Stimulated activated CD8-positive, alpha-beta memory T cell treated with anti-CD3 and anti-CD28 coated beads, Interleukin-7, amount 100 ng/mL, for 4 hours (primary cell): ENCODE data around the gene STK40.
A peak's percentile ranks its signal among the peaks of the same experiment; 100 is the strongest.

Experiments
- DNase-seq, 2 donors: peaks; one replicate each; pipeline ENCODE4 v3.0.0-alpha.2; 2020; ENCODE audit warnings: low read depth in 2 of 2

Gene STK40

DNA sequence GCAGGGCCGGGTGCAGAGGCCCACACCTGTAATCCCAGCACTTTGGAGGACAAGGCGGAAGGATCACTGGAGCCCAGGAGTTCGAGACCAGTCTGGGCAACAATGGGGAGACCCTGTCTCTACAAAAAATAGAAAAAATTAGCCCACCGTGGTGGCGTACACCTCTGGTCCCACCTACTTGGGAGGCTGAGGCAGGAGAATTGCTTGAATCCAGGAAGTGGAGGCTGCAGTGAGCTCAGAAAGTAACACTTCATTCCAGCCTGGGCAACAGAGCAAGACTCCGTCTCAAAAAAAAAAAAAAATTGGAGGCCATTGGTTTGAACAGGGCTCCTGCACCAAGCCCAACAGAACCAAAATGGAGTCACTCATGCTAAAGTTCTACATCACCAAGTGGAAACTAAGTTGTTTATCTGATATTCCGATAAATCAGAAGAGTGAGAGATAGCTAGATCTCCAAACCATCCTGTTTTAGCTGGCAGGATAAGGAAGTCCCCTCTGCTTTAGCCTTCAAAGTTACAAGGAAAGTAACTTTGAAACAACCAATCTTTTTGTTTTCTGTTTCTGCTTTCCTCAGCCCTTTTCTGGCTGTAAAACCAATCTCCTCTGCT is 12.8 kb upstream of the STK40 start:
- no peak for DNase-seq

DNA sequence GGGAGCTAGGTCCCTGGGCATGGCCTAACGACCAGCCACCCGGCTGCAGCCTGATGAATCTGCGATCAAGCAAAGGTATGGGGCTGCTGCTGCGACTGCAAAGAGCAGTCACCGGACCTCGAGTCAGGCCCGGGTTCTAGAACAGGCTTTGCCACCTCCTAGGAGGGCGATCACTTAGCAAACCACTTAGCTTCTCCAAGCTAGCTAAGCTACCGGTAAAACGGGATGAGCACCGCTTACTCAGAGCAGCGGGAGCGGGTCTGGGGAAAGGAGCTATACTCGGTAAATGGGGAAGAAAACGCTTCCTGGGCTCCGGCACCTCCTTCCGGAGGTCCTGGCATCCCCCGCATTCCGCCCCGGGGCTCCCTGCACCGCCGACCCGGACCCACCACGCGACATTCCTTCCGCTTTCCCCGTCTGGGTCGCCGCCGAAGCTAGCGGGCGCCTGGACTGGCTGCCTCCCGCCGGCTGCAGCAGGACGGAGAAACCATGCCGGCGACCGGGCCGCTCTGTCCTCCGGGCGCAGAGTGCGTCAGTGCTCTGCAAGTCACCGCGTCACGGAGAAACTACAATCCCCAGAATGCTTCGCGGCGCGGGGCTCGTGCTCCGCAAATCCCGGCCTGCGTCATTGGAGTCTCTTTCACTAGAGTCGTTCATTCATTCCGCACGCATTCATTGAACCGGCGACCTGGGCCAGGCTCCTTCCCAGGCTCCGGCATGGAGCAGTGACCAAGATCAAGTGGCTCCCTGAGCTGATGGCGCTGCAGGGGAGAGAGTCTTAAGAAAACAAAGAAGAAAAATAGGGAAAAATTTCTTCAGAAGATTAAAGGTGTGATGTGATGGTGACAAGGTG is 11.9 kb upstream of the STK40 start, which contains the start of gene LSM10:
LSM10 (minus strand) TSS at position 531 of the 853 bp plus-strand sequence. CDS start 3,779 bp downstream, outside the sequence.
- peak; percentile 81 to 85 for DNase-seq

DNA sequence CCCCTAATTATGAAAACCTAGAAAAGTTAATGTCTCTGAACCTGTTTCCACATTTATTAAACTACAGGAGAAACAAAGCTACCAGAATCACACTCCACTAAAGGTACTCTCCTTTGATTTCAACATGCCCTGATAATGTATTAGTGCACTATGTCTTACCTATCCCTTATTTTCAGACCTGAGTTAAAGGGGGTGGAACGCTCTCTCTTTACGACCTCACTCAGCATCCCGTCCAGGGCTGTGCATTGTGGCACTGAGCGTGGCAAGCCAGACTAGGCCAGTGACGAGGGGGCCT is 11.3 kb upstream of the STK40 start:
- no peak for DNase-seq

DNA sequence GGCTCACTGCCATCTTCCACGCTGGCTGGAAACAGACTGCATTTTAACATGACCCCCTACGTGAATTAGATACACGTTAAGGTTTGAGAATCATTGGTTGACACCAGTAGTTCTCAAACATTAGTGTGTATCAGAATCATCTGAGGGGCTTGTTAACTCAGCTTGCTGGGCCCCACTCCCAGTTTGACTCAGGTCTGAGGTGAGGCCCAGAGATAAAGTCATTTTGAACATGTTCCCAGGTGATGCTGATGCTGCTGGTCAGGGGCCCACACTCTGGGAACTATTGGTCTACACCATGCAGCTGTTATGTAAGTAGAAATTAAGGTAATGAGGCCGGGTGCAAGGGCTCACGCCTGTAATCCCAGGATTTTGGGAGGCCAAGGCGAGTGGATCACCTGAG is 10.6 kb upstream of the STK40 start:
- no peak for DNase-seq

DNA sequence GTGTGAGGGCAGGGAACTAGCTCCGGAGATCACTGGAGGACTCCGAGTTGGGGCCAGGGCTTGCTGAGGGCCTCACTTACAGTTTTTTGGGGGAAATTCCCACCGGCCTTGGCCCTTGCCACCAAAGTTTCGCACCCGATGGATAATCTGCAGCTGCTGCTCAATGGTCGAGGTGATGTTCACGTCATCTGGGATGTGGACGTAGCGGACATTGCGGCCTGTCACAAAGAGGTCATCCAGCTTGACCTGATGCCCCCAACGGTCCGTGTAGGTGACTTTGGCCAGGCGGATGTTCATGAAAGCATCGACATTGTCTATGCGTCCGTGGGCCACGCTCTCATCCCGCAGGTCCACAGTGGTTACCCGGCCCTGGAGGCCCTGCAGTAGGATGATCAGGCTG is 8.0 kb upstream of the STK40 start:
- no peak for DNase-seq

DNA sequence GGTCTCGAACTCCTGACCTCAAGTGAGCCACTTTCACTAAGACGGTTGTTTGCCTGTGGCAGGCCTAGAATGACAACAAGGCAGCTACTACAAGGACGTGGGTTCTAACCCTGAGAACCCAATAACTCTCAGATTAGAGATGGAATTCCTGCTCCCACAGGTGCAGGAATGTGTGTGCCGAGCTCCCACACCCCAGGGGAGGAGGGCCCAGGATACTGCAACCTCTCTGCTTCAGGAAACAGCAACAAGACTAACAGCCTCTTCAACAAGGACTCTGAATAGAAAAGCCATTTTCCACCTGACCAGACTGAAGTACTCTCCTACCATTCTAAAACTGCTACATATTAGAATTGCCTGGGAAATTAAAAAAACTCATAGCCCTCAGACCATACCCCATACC is 7.1 kb upstream of the STK40 start:
- no peak for DNase-seq

DNA sequence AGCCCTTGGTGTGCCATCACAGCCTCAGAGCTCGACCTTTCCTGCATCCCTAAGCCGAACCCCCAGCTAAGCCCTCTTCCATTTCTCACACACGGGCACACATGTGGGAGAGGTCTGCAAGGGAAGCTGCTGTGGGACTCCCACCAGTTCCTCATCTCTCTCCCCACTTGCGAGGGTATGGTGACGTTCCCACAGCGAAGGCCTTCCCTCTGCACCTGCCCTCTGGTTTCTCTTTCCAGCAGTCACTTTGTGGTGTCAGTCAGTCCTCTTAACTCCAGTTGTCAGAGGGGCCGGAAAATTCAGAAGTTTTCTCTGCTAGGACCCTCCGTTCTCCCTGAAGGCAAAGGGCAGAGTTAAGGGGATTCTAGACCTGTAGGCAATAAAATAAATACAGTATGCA is 5.5 kb upstream of the STK40 start:
- no peak for DNase-seq

DNA sequence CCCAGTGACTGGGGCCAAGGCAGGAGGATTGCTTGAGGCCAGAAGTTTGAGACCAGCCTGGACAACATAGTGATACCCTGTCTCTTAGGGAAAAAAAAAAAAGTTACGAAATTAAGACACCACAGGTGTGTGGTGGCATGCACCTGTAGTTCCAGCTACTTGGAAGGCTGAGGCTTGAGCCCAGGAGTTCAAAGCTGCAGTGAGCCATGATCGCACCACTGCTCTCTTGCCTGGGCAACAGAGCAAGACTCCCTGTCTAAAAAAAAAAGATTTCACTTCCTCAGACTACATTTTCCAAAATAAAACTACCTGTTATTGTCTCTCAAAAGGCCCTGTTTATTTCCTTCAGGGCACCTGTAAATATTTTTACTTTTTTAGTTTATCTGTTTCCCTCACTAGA is 4.7 kb upstream of the STK40 start:
- no peak for DNase-seq

DNA sequence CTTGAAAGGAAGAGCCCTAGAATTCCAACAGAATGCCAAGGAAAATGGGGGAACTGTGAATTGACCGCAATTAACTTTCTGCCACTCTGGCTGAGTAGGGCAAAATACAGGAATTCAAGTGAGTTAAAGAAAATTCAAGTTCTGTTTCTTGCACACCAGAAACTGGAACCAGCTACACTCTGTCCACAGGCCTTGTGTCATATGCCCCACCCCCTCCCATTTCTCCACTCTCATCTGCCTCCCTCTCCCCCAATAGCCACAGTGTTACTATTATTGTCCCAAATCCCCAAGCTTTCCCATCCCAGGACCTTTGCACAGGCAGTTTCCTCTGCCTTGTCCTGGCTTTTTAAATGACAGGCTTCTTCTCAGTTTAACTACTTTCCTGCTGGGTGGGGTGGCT is 4.3 kb upstream of the STK40 start:
- DNase-seq, result no peak

DNA sequence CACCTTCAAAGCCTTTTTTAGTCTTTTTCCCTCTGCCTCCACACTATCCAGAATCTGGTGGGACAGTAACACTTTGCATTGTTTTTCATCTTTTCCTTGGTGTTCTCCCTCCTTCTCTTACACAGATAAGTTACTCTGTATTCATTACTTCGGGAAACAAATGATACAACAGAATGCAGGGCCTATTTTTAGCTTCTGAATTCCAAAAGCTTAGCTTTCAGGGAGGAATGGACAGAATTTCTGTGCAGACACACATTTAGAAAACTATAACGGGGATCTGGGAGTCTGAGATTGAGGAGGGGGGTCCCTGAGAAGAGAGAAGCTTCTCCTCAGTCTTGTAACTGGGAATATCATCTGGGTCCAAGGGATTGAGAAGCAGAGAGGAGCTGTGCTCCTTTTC is 3.5 kb upstream of the STK40 start:
- no peak for DNase-seq

DNA sequence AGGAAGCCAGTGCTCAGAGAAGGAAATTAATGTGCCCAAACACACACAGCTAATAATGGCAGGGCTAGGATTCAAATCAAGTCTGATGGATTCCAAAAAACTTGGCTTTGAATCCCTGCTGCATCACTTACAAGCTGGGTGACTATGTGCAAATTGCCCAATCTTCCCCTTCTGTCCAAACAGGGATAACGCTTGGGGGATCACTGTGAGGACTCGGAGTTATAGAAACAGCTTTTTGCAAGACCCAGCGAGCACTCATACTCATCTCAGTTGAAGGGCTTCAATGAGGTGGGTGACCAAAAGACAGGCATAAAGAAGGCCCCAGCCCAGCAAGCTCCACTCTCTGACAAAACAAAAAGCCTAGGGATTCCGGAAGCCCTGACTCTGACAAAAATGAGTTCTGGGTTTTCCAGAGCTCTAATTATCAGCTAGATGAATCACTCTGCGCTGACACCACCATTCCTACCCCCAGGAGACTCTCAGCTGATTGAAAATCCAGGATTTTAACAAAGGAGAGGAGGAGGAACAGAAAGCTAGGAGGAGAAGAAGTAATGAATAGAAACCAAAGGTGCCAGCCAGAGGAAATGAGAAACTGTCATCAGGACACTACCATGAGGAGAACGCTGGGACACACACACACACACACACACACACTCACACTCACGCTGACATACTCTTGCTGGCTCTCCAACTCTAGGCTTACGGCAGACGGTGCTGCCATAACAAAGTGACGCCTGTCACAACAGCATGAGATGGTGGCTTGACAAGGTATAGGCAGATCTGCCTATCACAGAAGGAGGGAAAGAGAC is 1.6 kb upstream of the STK40 start:
- no peak for DNase-seq

DNA sequence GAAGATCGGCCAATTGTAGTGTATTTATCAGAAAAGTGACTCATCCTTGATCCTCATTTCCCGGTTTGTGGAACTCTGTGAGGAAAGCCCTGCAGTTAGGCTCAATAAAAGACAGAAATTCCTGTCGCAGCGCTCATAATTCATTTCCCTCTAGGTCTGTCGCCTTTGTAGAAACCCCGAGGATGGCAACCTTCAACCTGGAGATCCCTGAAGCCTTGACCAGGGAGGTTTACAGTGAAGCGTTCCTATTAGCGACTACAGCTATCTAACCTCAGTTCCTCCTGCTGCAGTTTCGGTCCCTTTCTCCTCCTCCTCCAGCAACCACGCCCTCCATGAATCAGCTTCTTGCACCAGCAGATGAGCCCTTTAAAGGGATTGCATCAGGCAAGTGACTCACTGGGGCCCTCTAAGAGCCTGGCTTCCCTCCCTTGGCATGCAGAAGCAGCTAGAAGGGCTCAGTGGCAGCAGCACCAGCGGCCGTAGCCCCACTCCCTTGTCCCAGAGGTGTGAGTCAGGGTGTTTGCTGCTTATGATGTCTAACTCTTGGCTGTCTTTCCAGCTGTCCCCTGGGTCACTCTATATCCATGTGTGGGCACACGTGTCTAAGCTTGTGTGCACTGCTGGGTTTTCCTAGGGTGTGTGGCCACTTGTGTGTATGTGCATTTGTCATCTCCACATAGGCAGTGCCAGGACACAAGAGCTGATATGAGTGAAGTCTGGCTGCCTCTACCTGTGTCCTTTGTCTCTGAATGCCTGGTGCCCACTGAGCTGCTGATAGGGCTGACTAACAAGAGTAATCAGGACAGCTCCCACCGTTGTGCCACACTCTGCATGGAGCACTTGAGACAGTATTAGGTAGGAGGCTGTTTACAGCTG is 779 bp upstream of the STK40 start:
- DNase-seq, result peak; percentile 88 to 94

DNA sequence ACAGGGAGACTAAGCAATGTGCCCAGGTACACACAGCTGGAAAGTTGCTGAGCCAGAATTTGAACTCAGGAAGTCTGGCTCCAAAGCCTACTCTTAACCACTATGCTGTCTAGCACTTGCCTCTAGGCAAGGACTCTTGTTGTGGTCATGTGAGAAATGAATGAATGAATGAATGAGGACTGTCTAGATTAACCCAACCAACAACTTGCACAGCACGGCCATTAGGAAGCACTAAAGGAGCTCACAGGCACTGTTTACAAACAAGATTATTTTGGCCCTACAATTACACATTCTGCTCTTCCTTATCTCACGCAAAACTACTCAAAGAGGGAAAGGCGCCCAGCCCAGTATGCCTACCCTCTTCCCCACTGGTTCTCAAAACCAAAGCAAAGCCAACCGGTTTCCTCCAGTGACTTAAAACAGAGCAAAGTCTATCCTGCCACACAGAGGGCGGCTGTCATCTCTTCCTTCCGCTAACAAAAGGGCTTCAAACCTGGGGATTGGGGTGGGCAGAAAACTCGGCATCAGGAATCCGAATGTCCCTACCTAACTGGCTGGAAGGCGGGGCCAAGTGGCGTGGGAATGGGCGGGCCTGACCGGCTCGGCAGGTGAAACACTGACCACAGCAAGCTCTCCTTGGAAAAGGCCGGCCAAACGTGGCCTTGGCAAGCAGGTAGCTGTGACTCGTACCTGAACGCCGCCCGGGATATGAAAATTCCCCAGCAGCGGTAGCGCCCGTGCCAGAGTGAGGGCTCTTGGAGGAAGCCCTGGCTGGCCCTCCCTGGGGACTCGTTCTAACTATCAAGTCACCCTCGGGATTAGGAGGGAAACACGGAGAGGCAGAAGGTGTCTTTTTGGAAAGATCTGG is 948 bp downstream of the STK40 start:
- no peak for DNase-seq

DNA sequence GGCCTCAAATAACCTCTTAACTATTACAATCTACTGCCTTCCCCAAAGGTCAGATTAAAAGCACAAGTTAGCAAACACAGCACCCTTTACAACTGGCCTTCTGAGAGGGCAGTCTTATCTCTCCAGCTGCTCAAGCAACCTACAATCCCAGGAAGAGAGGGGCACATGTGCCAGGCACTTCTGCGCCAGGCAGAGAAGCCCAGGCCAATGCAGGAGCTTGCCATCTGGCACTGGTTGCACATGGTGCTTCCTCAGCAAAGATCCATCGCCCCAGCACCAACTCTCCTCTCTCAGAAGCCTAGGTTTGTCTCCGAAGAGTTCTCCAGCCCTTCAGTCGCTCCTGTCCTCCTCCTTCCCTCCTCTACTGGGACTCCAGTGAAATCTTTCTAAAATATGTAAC is 2.5 kb downstream of the STK40 start:
- no peak for DNase-seq

DNA sequence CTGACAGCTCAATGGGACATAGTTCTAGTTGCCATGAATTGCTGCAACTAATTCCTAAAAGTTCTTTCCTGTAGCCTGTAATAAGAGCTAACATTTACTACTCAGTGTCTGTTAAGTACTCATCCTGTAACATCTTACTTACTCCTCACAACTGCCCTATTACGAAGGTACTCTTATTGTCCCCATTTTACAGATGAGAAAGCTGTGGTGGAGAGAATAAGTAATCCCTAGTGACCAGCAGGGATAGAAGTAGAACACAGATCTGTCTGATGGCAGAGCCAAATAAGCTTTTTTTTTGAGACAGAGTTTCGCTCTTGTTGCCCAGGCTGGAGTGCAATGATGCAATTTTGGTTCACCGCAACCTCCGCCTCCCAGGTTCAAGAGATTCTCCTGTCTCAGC is 3.1 kb downstream of the STK40 start:
- DNase-seq, result no peak

DNA sequence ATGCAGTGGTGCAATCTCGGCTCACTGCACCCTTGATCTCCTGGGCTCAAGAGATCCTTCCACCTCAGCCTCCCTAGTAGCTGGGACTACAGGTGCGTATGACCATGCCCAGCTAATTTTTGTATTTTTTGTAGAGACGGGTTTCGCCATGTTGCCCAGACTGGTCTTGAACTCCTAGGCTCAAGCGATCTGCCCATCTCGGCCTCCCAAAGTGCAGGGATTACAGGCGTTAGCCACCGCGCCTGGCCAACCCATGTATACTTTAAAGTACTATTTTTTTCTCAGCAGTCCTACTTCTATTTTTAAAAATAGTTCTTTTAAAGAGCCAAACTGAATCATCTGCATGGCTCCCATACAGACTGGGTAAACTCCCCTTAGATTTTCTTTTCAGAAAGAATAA is 3.5 kb downstream of the STK40 start:
- DNase-seq, result no peak

DNA sequence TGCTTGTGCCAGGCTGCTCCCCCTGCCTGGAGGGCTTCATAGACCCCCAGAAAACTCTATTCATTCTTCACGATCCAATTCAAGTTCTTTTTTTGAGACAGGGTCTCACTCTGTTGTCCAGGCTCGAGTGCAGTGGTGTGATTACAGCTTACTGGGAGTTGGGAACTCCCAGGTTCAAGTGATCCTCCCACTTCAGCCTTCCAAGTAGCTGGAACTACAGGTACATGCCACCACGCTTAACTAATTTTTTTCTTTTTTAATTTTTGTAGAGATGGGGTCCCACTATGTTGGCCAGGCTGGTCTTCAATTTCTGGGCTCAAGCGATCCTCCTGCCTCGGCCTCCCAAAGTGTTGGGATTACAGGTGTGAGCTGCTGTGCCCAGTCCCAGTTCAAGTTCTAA is 4.3 kb downstream of the STK40 start:
- DNase-seq, result no peak

DNA sequence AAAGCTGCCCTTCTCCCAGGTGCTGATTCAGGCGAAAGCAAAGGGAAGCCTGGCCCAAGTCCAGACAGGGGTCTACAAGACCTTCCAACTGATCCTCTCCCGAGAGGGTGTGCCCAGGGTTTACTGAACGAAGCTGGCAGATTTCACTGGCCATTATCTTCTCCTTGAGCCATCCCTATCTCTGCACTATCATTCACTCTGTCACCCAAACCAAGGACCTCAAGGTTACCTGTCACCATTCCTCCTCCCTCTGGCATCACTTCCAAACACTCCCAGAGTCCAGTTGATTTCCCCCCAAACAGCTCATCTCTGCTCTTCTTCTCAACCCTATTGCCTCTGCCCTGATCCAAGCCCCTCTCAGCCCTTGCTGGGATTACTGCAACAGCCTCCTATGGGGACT is 4.9 kb downstream of the STK40 start:
- DNase-seq, result no peak

DNA sequence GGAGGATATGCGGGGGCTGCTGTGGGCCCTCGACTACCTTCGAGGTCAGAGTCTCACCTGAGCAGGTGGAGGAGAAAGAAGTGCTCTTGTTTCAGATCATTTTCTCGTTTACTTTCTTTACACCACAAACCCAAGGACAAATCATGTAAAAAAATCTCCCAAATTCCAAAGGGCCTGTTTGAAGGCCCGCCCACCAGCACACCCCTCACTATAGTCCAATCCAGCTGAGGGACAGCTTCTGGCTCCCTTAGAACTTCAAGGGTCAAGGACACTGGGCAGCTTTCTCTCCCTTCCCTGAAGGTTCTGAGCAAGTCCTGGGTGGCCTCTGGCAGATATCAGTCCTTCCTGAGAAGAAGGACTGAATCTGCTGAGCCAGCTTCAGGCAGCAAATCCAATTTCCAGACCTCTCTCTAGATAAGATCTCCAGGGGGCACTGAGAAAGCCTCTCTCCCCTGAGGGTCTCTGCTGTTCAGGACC is 5.5 kb downstream of the STK40 start:
- DNase-seq, result no peak

DNA sequence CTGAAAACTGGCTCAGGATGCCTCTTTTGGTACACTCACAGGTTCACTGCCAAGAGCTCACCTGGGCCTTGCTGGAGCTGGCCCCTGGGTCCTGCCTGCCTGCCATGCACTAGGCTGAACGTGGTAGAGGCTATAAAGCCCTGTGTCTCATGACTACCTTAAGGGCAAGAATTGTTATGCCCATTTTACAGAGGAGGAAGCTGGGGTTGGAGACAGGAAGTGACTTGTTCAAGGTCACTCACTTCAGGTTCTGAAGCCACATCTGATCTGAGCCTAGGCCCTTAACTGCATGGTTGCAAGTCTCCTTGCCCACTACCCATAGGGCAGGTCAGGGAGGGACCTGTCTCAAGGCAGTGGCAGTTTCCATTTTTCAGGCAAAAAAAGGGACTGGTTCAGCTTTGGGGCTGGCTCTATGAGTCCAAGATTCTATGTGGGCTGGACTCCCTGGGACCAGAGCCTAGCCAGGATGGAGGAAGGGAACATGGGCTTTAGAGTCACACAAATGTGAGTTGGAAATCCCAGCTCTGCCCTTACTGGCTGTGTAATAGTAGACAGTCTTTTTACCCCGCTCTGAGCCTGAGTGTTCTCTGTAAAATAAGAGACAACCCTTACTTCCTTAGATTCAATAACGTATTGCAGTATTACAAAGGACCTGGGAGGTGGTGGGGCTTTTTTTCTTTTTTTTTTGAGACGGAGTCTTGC is 7.8 kb downstream of the STK40 start:
- no peak for DNase-seq
